H9 (cell line): ENCODE results near the gene SPRED2. TPM values are rescaled to one million over a fixed set of nuclear protein-coding genes. Genes with fewer than 3 reads are reported as not detected.

Source experiments
- DNase-seq: peaks from one replicate; pipeline ENCODE4 v3.0.0-alpha.2; 2017
- H2AFZ ChIP-seq: one replicate; pipeline ENCODE4 v1.6.1; 2013; ENCODE audit warnings: mild to moderate bottlenecking, low read length, control low read depth, moderate library complexity
- H2AK5ac ChIP-seq: 2 replicates; pipeline ENCODE4 v1.6.1; 2013; ENCODE audit warnings: low read length, control low read depth, mixed read lengths; ENCODE audit not compliant: insufficient read length
- H2BK120ac ChIP-seq: one replicate; pipeline ENCODE4 v1.6.1; 2013; ENCODE audit warnings: low read depth, mild to moderate bottlenecking, low read length, control low read depth, inconsistent platforms; ENCODE audit not compliant: poor library complexity, severe bottlenecking
- H2BK12ac ChIP-seq: 2 replicates; pipeline ENCODE4 v1.6.1; 2013; ENCODE audit warnings: low read length, control low read depth, mixed read lengths, low read depth; ENCODE audit not compliant: insufficient read length
- H2BK15ac ChIP-seq: 2 replicates; pipeline ENCODE4 v1.6.1; 2013; ENCODE audit warnings: low read depth, low read length, control low read depth
- H2BK20ac ChIP-seq: one replicate; pipeline ENCODE4 v1.6.1; 2013; ENCODE audit warnings: low read depth, mild to moderate bottlenecking, low read length, control low read depth, inconsistent platforms; ENCODE audit not compliant: poor library complexity, severe bottlenecking
- H2BK5ac ChIP-seq: 2 replicates; pipeline ENCODE4 v1.6.1; 2013; ENCODE audit warnings: low read length, control low read depth, mixed read lengths; ENCODE audit not compliant: insufficient read length
- H3K14ac ChIP-seq: 2 replicates; pipeline ENCODE4 v1.6.1; 2013; ENCODE audit warnings: low read length, control low read depth; ENCODE audit not compliant: insufficient read depth
- H3K18ac ChIP-seq: 2 replicates; pipeline ENCODE4 v1.6.1; 2013; ENCODE audit warnings: low read depth, mild to moderate bottlenecking, mixed read lengths, low read length, control low read depth; ENCODE audit not compliant: insufficient read length
- H3K23ac ChIP-seq: 2 replicates; pipeline ENCODE4 v1.6.1; 2013; ENCODE audit warnings: low read length, control low read depth, mixed read lengths, low read depth; ENCODE audit not compliant: insufficient read length
- H3K23me2 ChIP-seq: 2 replicates; pipeline ENCODE4 v1.6.1; 2013; ENCODE audit warnings: low read depth, mild to moderate bottlenecking, mixed read lengths, low read length, control low read depth; ENCODE audit not compliant: insufficient read length, poor library complexity, severe bottlenecking
- H3K27ac ChIP-seq: 2 replicates; pipeline ENCODE4 v1.5.1; 2013; ENCODE audit warnings: low read length, control low read depth, mixed read lengths, low read depth; ENCODE audit not compliant: insufficient read length
- H3K27me3 ChIP-seq: 2 replicates; pipeline ENCODE4 v1.6.1; 2013; ENCODE audit warnings: low read length, control low read depth, inconsistent platforms; ENCODE audit not compliant: insufficient read depth
- H3K4ac ChIP-seq: 2 replicates; pipeline ENCODE4 v1.6.1; 2013; ENCODE audit warnings: low read depth, mild to moderate bottlenecking, control low read depth, inconsistent platforms, low read length, moderate library complexity
- H3K4me1 ChIP-seq: 2 replicates; pipeline ENCODE4 v1.6.1; 2013; ENCODE audit warnings: low read length, control low read depth, inconsistent platforms; ENCODE audit not compliant: insufficient read depth
- H3K4me2 ChIP-seq: 2 replicates; pipeline ENCODE4 v1.6.1; 2013; ENCODE audit warnings: low read length, control low read depth, mixed read lengths; ENCODE audit not compliant: insufficient read length, insufficient read depth
- H3K56ac ChIP-seq: 2 replicates; pipeline ENCODE4 v1.6.1; 2013; ENCODE audit warnings: low read depth, mild to moderate bottlenecking, mixed read lengths, low read length, control low read depth; ENCODE audit not compliant: insufficient read length
- H3K79me1 ChIP-seq: 2 replicates; pipeline ENCODE4 v1.6.1; 2013; ENCODE audit warnings: low read depth, mild to moderate bottlenecking, moderate library complexity, low read length, control low read depth, inconsistent platforms; ENCODE audit not compliant: insufficient read depth, poor library complexity, severe bottlenecking
- H3K79me2 ChIP-seq: 2 replicates; pipeline ENCODE4 v1.6.1; 2013; ENCODE audit warnings: low read length, control low read depth, inconsistent platforms; ENCODE audit not compliant: insufficient read depth
- H3K9ac ChIP-seq: 2 replicates; pipeline ENCODE4 v1.6.1; 2013; ENCODE audit warnings: low read length, control low read depth, mixed read lengths; ENCODE audit not compliant: insufficient read length; ENCODE audit errors: extremely low read depth
- H3K9me3 ChIP-seq: one replicate; pipeline ENCODE4 v1.6.1; 2013; ENCODE audit warnings: low read depth, low read length, inconsistent platforms; ENCODE audit not compliant: control insufficient read depth
- H3T11ph ChIP-seq: one replicate; pipeline ENCODE4 v1.6.1; 2013; ENCODE audit warnings: mild to moderate bottlenecking, low read length, control low read depth, inconsistent platforms
- H4K20me1 ChIP-seq: one replicate; pipeline ENCODE4 v1.6.1; 2013; ENCODE audit not compliant: control insufficient read depth, insufficient read length, insufficient read depth
- H4K5ac ChIP-seq: 2 replicates; pipeline ENCODE4 v1.6.1; 2013; ENCODE audit warnings: low read depth, mild to moderate bottlenecking, mixed read lengths, low read length, control low read depth; ENCODE audit not compliant: insufficient read length
- H4K8ac ChIP-seq: replicated peaks from 2 replicates; pipeline ENCODE4 v1.6.1; 2013; ENCODE audit warnings: low read length, control low read depth, mixed read lengths, low read depth; ENCODE audit not compliant: insufficient read length
- H4K91ac ChIP-seq: 2 replicates; pipeline ENCODE4 v1.6.1; 2013; ENCODE audit warnings: low read depth, mild to moderate bottlenecking, moderate library complexity, mixed read lengths, low read length, control low read depth; ENCODE audit not compliant: insufficient read length
- H3K27ac Mint-ChIP-seq, 3 experiments: 2 replicates in 2 of 3; 3 replicates in 1 of 3; pipeline ENCODE4 v1.8.0; 2020 to 2021; ENCODE audit warnings: mixed read lengths in 3 of 3, mild to moderate bottlenecking in 1 of 3, moderate library complexity in 1 of 3
- H3K27me3 Mint-ChIP-seq: 2 replicates; pipeline ENCODE4 v1.8.0; 2021; ENCODE audit warnings: low read depth, mild to moderate bottlenecking, moderate library complexity, mixed read lengths
- H3K36me3 Mint-ChIP-seq, 3 experiments: 2 replicates in 2 of 3; 3 replicates in 1 of 3; pipeline ENCODE4 v1.8.0; 2020 to 2021; ENCODE audit warnings: low read depth in 3 of 3, mixed read lengths in 3 of 3; ENCODE audit not compliant: insufficient read depth in 1 of 3
- H3K4me1 Mint-ChIP-seq, 2 experiments: 2 replicates each; pipeline ENCODE4 v1.8.0; 2020; ENCODE audit warnings: mixed read lengths in 2 of 2
- H3K4me3 Mint-ChIP-seq, 2 experiments: 2 replicates in 1 of 2; 3 replicates in 1 of 2; pipeline ENCODE4 v1.8.0; 2020 to 2021; ENCODE audit warnings: mild to moderate bottlenecking in 2 of 2, mixed read lengths in 2 of 2, moderate library complexity in 1 of 2
- H3K9me3 Mint-ChIP-seq, 2 experiments: 2 replicates in 1 of 2; 3 replicates in 1 of 2; pipeline ENCODE4 v1.8.0; 2020; ENCODE audit warnings: mild to moderate bottlenecking in 2 of 2, mixed read lengths in 2 of 2, moderate library complexity in 1 of 2
- CTCF ChIP-seq: fragments of 200-600 bp; sonication (generic); conservative IDR thresholded peaks from 3 replicates; pipeline ENCODE4 v1.8.0; 2021; ENCODE audit warnings: antibody characterized with exemption, mild to moderate bottlenecking
- WGBS: extraction: QIAGEN DNeasy Blood & Tissue Kit; methylation state at CpG from one replicate; pipeline ENCODE4 v1.1.7; 2013; ENCODE audit warnings: missing lambda C conversion rate, low lambda C conversion rate, mixed read lengths; ENCODE audit not compliant: insufficient read length; ENCODE audit errors: extremely low coverage; 5-methylcytosine and 5-hydroxymethylcytosine counted together
- total RNA-seq: library from RNA; stranded (reverse); gene quantifications from 2 replicates; pipeline ENCODE4 v1.2.1, GENCODE V29; 2021

The SPRED2 gene
- total RNA-seq, 1 experiment from 2014 or later, result 23.5 TPM

- Histone ChIP-seq H3K4me2 (no peak overlapping the region), H2BK15ac (no peak overlapping the region), H3K23ac (no peak overlapping the region), H3T11ph (no peak overlapping the region), H2BK5ac (no peak overlapping the region), H3K27ac (no peak overlapping the region), H3K4me1 (peaks cover 5% of the 10 kb centered on the region), H2BK12ac (no peak overlapping the region), H3K14ac (no peak overlapping the region), H3K56ac (no peak overlapping the region), H2AFZ (no peak overlapping the region), H4K91ac (no peak overlapping the region), H4K5ac (no peak overlapping the region), H4K20me1 (no peaks in the 10 kb centered on the region), H3K9ac (no peak overlapping the region), H2BK120ac (no peak overlapping the region), H3K79me1 (peaks cover 1% of the 10 kb centered on the region), H3K27me3 (no peaks in the 10 kb centered on the region), H3K18ac (no peak overlapping the region), H3K79me2 (peaks cover 3% of the 10 kb centered on the region; the same call in 1 of the 2 replicates), H4K8ac (no peak overlapping the region), H3K23me2 (no peaks in the 10 kb centered on the region), H2BK20ac (no peak overlapping the region), H3K9me3 (no peaks in the 10 kb centered on the region), H3K4ac (no peak overlapping the region), H2AK5ac (no peak overlapping the region)
- Mint-ChIP-seq H3K27ac (peak overlapping the region in 1 of 3 experiments; percentile 41; a peak in 1 of 7 replicates), H3K27me3 (no peaks in the 10 kb centered on the region; the same call in 1 of the 2 replicates), H3K9me3 (no peaks in the 10 kb centered on the region), H3K4me1 (peaks cover 22 to 25% of the 10 kb centered on the region in 2 experiments), H3K36me3 (no peaks in the 10 kb centered on the region), H3K4me3 (no peak overlapping the region)
- no CpG with 5 or more reads among the region's 10 CpGs for WGBS
- TF ChIP-seq CTCF, result no peak
- DNase-seq, result no peak
Measured at GRCh38 chr2:65366595-65367125, 65.7 kb downstream of the SPRED2 start.
